Upper lobe of left lung (tissue), 4 donors: ENCODE measurements around the gene SERHL2.

Experiments
- POLR2A ChIP-seq, 4 donors: fragments of 450-650 bp; IDR thresholded peaks; one replicate each; pipeline ENCODE4 v1.5.1; 2016 to 2017; ENCODE audit warnings: antibody characterized with exemption in 4 of 4, mild to moderate bottlenecking in 2 of 4
- POLR2AphosphoS5 ChIP-seq, 2 donors: sonication (generic); formaldehyde crosslinking; IDR thresholded peaks; one replicate each; pipeline ENCODE4 v1.5.1; 2017; ENCODE audit warnings: antibody characterized with exemption in 2 of 2
- TF ChIP-seq, protein P1 (sequence below), 6 experiments: fragments of 450-650 bp in 4 of 6; fragments of 200-600 bp in 2 of 6; sonication (generic) in 2 of 6; IDR thresholded peaks; one replicate each; pipeline ENCODE4 v1.5.1; 2016 to 2019; ENCODE audit warnings: antibody characterized with exemption in 6 of 6

DNA sequence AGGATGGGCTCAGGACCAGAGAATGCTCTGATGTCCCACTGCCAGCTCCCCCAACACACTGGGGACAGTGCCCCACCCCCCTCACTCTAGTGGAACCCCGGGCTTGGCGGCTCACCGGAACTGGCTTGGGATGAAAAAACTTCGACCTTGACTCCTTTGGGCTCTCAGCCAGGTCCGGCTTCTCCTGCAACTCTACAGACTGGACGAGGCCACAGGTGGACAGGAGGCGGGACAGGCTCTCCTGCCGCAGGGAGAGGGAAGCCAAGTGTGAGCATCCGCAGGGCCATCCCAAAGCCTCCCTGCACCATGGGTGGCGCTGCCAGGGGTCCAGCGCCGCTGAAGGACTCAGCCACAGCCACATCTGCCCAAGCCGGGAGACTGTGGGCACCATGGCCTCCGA, 37.9 kb upstream of the SERHL2 start:
- TF ChIP-seq, protein P1, sequence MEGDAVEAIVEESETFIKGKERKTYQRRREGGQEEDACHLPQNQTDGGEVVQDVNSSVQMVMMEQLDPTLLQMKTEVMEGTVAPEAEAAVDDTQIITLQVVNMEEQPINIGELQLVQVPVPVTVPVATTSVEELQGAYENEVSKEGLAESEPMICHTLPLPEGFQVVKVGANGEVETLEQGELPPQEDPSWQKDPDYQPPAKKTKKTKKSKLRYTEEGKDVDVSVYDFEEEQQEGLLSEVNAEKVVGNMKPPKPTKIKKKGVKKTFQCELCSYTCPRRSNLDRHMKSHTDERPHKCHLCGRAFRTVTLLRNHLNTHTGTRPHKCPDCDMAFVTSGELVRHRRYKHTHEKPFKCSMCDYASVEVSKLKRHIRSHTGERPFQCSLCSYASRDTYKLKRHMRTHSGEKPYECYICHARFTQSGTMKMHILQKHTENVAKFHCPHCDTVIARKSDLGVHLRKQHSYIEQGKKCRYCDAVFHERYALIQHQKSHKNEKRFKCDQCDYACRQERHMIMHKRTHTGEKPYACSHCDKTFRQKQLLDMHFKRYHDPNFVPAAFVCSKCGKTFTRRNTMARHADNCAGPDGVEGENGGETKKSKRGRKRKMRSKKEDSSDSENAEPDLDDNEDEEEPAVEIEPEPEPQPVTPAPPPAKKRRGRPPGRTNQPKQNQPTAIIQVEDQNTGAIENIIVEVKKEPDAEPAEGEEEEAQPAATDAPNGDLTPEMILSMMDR (IDR thresholded peaks at IDR 0.05) = no peak
- no peak for TF ChIP-seq POLR2AphosphoS5 (IDR thresholded peaks at IDR 0.05)
- no peak for TF ChIP-seq POLR2A (IDR thresholded peaks at IDR 0.05)
